Caco-2 (cell line): ENCODE results near the gene ANO4. TPM values are rescaled to one million over a fixed set of nuclear protein-coding genes. Genes with fewer than 3 reads are reported as not detected.

Experiments
- BruUV-seq: library from RNA; stranded (reverse); fragments of 400-500 nt; replicated peaks from 2 replicates; lab custom pipeline; 2021; lab: Mats Ljungman, UMichigan
- CTCF ChIA-PET: fragments of 300-600 bp; sonication (Branson Sonifier 250); formaldehyde crosslinking; loops from one replicate; lab custom pipeline; 2022; ENCODE audit warnings: antibody characterized with exemption; lab: Charles Lee
- POLR2A ChIA-PET: fragments of 300-600 bp; sonication (Branson Sonifier 250); formaldehyde crosslinking; loops from one replicate; lab custom pipeline; 2022; ENCODE audit warnings: antibody characterized with exemption; lab: Charles Lee
- DNase-seq, 2 experiments: peaks; one replicate each; pipeline versions ENCODE4 v3.0.0 to v3.0.0-alpha.2; 2020 to 2022
- H3K27me3 ChIP-seq: replicated peaks from 2 replicates; pipeline ENCODE4 v1.6.0; 2011; ENCODE audit warnings: low read length; ENCODE audit not compliant: control insufficient read depth, insufficient read depth
- H3K36me3 ChIP-seq: 2 replicates; pipeline ENCODE4 v1.5.1; 2011; ENCODE audit warnings: low read length; ENCODE audit not compliant: control insufficient read depth, insufficient read depth
- H3K4me1 ChIP-seq: fragments of 250-450 bp; sonication (Bioruptor Pico); 2 replicates; pipeline ENCODE4 v1.5.1; 2020; ENCODE audit warnings: mild to moderate bottlenecking
- H3K4me3 ChIP-seq: 2 replicates; pipeline ENCODE4 v1.5.1; 2011; ENCODE audit warnings: low read depth, mild to moderate bottlenecking, control low read depth, low read length
- H3K9me3 ChIP-seq: fragments of 250-450 bp; sonication (Bioruptor Pico); 2 replicates; pipeline ENCODE4 v1.5.1; 2020; ENCODE audit warnings: mild to moderate bottlenecking, moderate library complexity
- H3K27ac Mint-ChIP-seq: one replicate; pipeline ENCODE4 v1.8.0; 2022; ENCODE audit warnings: mixed read lengths; ENCODE audit not compliant: unreplicated experiment
- H3K27me3 Mint-ChIP-seq: one replicate; pipeline ENCODE4 v1.8.0; 2022; ENCODE audit warnings: mixed read lengths; ENCODE audit not compliant: insufficient read depth, unreplicated experiment
- H3K36me3 Mint-ChIP-seq: one replicate; pipeline ENCODE4 v1.8.0; 2022; ENCODE audit warnings: mild to moderate bottlenecking, mixed read lengths; ENCODE audit not compliant: insufficient read depth, unreplicated experiment
- H3K4me1 Mint-ChIP-seq: one replicate; pipeline ENCODE4 v1.8.0; 2022; ENCODE audit warnings: low read depth, mixed read lengths; ENCODE audit not compliant: unreplicated experiment
- H3K4me3 Mint-ChIP-seq: one replicate; pipeline ENCODE4 v1.8.0; 2022; ENCODE audit warnings: mild to moderate bottlenecking, moderate library complexity, mixed read lengths; ENCODE audit not compliant: unreplicated experiment
- H3K9me3 Mint-ChIP-seq: one replicate; pipeline ENCODE4 v1.8.0; 2022; ENCODE audit warnings: mixed read lengths; ENCODE audit not compliant: unreplicated experiment
- intact Hi-C: fragments of 100-400 bp; cut with micrococcal nuclease; formaldehyde crosslinking; loops from one replicate; pipeline ENCODE4 v1.10.0; 2022; ENCODE audit not compliant: unreplicated experiment
- total RNA-seq: library from RNA; stranded (reverse); gene quantifications from 2 replicates; pipeline ENCODE4 v1.2.3, GENCODE V29; 2022
- TF ChIP-seq, protein P1 (sequence below), 2 experiments: fragments of 200-600 bp in 1 of 2; IDR thresholded peaks; 1 replicate in 1 of 2; 2 replicates in 1 of 2; pipeline versions ENCODE4 v1.5.1 to v1.8.0; 2011 to 2022; ENCODE audit warnings: antibody characterized with exemption in 1 of 2, control low read depth in 1 of 2, inconsistent platforms in 1 of 2, low read depth in 1 of 2, low read length in 1 of 2, mild to moderate bottlenecking in 1 of 2, moderate library complexity in 1 of 2; ENCODE audit not compliant: insufficient read depth in 1 of 2, severe bottlenecking in 1 of 2, unreplicated experiment in 1 of 2

The ANO4 gene
- total RNA-seq, 1 experiment from 2014 or later, result 0.09 TPM

DNA sequence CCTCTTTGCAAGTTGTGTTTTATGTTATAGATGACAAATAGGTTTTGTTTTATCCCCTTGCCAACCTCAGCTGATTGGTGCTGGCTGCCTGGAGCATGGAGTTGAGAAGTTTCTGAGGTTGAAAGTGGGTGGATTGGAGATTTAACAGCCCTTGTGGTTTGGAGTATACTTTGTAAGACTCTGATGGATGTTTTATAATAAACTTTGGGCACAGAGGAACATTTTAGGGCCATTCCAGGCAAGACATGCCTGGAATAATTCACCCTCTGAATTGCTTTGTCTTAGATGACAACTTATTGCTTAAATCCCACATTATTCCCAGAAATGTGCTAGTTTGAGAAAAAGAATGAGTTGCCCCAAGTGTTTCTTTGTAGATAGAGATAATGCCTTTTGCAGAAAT lies 256.6 kb downstream of the ANO4 start:
- Mint-ChIP-seq H3K4me1 (peaks cover 22% of the 10 kb centered on the region), H3K4me3 (no peak overlapping the region), H3K36me3 (peaks cover 5% of the 10 kb centered on the region), H3K27me3 (no peaks in the 10 kb centered on the region), H3K27ac (no peak overlapping the region), H3K9me3 (no peaks in the 10 kb centered on the region)
- TF ChIP-seq, protein P1, sequence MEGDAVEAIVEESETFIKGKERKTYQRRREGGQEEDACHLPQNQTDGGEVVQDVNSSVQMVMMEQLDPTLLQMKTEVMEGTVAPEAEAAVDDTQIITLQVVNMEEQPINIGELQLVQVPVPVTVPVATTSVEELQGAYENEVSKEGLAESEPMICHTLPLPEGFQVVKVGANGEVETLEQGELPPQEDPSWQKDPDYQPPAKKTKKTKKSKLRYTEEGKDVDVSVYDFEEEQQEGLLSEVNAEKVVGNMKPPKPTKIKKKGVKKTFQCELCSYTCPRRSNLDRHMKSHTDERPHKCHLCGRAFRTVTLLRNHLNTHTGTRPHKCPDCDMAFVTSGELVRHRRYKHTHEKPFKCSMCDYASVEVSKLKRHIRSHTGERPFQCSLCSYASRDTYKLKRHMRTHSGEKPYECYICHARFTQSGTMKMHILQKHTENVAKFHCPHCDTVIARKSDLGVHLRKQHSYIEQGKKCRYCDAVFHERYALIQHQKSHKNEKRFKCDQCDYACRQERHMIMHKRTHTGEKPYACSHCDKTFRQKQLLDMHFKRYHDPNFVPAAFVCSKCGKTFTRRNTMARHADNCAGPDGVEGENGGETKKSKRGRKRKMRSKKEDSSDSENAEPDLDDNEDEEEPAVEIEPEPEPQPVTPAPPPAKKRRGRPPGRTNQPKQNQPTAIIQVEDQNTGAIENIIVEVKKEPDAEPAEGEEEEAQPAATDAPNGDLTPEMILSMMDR (IDR thresholded peaks at IDR 0.05; ENCODE audit: insufficient read depth in 1 of 2, low read depth in 1 of 2, low read length in 1 of 2, severe bottlenecking in 1 of 2, unreplicated experiment in 1 of 2), result no peak
- no TSS peak for BruUV-seq
- Histone ChIP-seq H3K9me3 (peaks cover 8% of the 10 kb centered on the region; the same call in 1 of the 2 replicates), H3K27me3 (no peaks in the 10 kb centered on the region), H3K4me1 (peaks cover 29% of the 10 kb centered on the region), H3K4me3 (no peak overlapping the region), H3K36me3 (no peaks in the 10 kb centered on the region)
- intact Hi-C loops, result loop anchor here (5.0 to 10.0 kb wide), 2 partner anchors 49 to 126 kb away; no protein-coding TSS in a partner anchor
- DNase-seq, result no peak
- ChIA-PET CTCF (no interaction called here), POLR2A (no interaction called here)

DNA sequence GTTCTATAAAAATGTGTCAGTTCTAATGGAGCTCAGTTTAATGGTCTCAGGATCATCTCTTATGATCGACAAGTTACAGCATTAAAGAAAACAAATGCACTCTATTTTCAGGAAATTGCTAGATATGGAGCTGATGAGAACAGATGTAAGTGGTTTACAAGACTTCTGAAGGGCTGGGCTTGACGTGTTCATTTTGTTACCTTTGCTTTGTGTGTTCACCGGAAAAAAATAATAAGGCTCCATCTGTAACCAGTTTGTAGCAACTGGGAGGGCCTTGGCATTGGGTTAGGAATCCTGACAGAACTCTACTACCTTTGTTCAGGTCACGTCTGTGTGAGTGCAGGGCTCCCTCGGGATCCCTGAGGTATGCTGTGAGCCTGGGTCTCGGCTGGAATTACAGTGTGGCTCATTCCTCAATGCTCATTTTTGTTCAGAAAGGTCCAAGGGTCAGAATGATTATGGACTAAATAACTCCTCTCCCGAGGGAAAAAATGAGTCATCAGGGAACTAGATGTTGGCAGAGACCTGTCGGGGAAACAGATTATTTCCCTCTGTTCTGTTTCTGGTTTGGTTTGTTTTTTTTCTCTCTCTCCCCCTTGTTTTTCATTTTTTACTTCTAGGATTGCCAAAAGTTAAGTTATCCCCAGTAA lies 257.4 kb downstream of the ANO4 start:
- H3K9me3 ChIP-seq, result peaks cover 8% of the 10 kb centered on the region; the same call in 1 of the 2 replicates
- POLR2A ChIA-PET, result no interaction called here
- DNase-seq, result peak; percentile 79 to 87
- peak overlapping the region; percentile 26 for H3K4me3 Mint-ChIP-seq
- peaks cover 5% of the 10 kb centered on the region for H3K36me3 Mint-ChIP-seq
- no peaks in the 10 kb centered on the region for H3K27me3 Mint-ChIP-seq
- no TSS peak for BruUV-seq
- H3K36me3 ChIP-seq, result no peaks in the 10 kb centered on the region
- peak overlapping the region; percentile 74 for H3K27ac Mint-ChIP-seq
- H3K27me3 ChIP-seq, result no peaks in the 10 kb centered on the region
- peaks cover 29% of the 10 kb centered on the region for H3K4me1 ChIP-seq
- intact Hi-C loops, result loop anchor here (1.0 to 10.0 kb wide), 3 partner anchors 11 to 127 kb away; no protein-coding TSS in a partner anchor
- TF ChIP-seq, protein P1 (IDR thresholded peaks at IDR 0.05; ENCODE audit: insufficient read depth in 1 of 2, low read depth in 1 of 2, low read length in 1 of 2, severe bottlenecking in 1 of 2, unreplicated experiment in 1 of 2), result no peak
- no peak overlapping the region for H3K4me3 ChIP-seq
- H3K9me3 Mint-ChIP-seq, result no peaks in the 10 kb centered on the region
- H3K4me1 Mint-ChIP-seq, result peaks cover 22% of the 10 kb centered on the region
- CTCF ChIA-PET, result no interaction called here

DNA sequence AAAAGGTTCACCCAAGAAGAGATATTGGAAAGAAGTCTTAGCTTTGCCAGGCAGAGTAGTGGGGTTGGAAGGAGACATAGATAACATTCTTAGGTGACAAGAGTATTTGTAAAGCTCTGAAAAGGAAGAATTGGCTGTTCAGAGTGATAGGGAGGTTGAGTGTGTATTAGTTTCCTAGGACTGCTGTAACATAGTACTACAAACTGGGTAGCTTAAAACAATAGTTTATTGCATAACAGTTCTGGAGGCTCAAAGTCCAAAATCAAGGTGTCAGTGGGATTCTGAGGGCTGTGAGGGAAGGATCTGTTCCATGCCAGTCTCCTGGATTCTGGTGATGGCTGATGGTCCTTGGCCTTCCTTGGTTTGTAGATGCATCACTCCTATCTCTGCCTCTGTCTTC lies 258.6 kb downstream of the ANO4 start:
- H3K27ac Mint-ChIP-seq, result peak overlapping the region; percentile 74
- CTCF ChIA-PET, result interaction anchor here (0.6 kb wide), 1 partner anchor 78 kb away, joined by 3 read pairs; no protein-coding TSS in a partner anchor

More for the DNA sequence above, 258.6 kb downstream of the ANO4 start:
- BruUV-seq, result no TSS peak
- Histone ChIP-seq H3K27me3 (no peaks in the 10 kb centered on the region), H3K4me3 (no peak overlapping the region), H3K4me1 (peaks cover 29% of the 10 kb centered on the region), H3K36me3 (no peaks in the 10 kb centered on the region), H3K9me3 (peaks cover 8% of the 10 kb centered on the region; the same call in 1 of the 2 replicates)
- TF ChIP-seq, protein P1 (IDR thresholded peaks at IDR 0.05; ENCODE audit: insufficient read depth in 1 of 2, low read depth in 1 of 2, low read length in 1 of 2, severe bottlenecking in 1 of 2, unreplicated experiment in 1 of 2), result no peak
- Mint-ChIP-seq H3K4me3 (no peak overlapping the region), H3K4me1 (peaks cover 22% of the 10 kb centered on the region), H3K9me3 (no peaks in the 10 kb centered on the region), H3K27me3 (no peaks in the 10 kb centered on the region), H3K36me3 (peaks cover 5% of the 10 kb centered on the region)
- POLR2A ChIA-PET, result no interaction called here
- intact Hi-C loops, result loop anchor here (5.0 to 10.0 kb wide), 2 partner anchors 51 to 128 kb away; no protein-coding TSS in a partner anchor
- no peak for DNase-seq
